Type B pancreatic cell (in vitro differentiated cells): ENCODE data around the gene WDFY4. TPM values are rescaled to one million over a fixed set of nuclear protein-coding genes. Genes with fewer than 3 reads are reported as not detected.

Experiments
- DNase-seq: peaks from one replicate; pipeline ENCODE4 v3.0.0; 2021; ENCODE audit warnings: mixed read lengths; ENCODE audit not compliant: unreplicated experiment; ENCODE audit errors: extremely low spot score
- H3K27ac Mint-ChIP-seq: 2 replicates; pipeline ENCODE4 v1.8.0; 2021; ENCODE audit warnings: mild to moderate bottlenecking, mixed read lengths
- H3K27me3 Mint-ChIP-seq: 2 replicates; pipeline ENCODE4 v1.8.0; 2021; ENCODE audit warnings: mixed read lengths
- H3K36me3 Mint-ChIP-seq: 2 replicates; pipeline ENCODE4 v1.8.0; 2021; ENCODE audit warnings: mixed read lengths
- H3K4me1 Mint-ChIP-seq: one replicate; pipeline ENCODE4 v1.8.0; 2021; ENCODE audit warnings: mixed read lengths; ENCODE audit not compliant: unreplicated experiment
- H3K4me3 Mint-ChIP-seq: 2 replicates; pipeline ENCODE4 v1.8.0; 2021; ENCODE audit warnings: mild to moderate bottlenecking, mixed read lengths
- H3K9me3 Mint-ChIP-seq: 2 replicates; pipeline ENCODE4 v1.8.0; 2021; ENCODE audit warnings: mixed read lengths
- CTCF ChIP-seq: fragments of 200-600 bp; sonication (generic); conservative IDR thresholded peaks from 2 replicates; pipeline ENCODE4 v1.5.0; 2021; ENCODE audit warnings: antibody characterized with exemption, mild to moderate bottlenecking
- total RNA-seq: library from RNA; stranded (reverse); gene quantifications from 2 replicates; pipeline ENCODE4 v1.2.1, GENCODE V29; 2021; ENCODE audit warnings: low replicate concordance

WDFY4 gene
- total RNA-seq, 1 donor from 2014 or later = 0.05 TPM

GRCh38 chr10:48736596-48736995 lies 51.9 kb downstream of the WDFY4 start:
- Mint-ChIP-seq H3K4me3 (no peak overlapping the region), H3K4me1 (peaks cover 2% of the 10 kb centered on the region), H3K9me3 (no peaks in the 10 kb centered on the region), H3K27me3 (peaks cover 5% of the 10 kb centered on the region), H3K27ac (no peak overlapping the region), H3K36me3 (no peaks in the 10 kb centered on the region)
- DNase-seq = no peak
- no peak for TF ChIP-seq CTCF

- H3K4me3 Mint-ChIP-seq = no peak overlapping the region
- no peak for DNase-seq
- no peaks in the 10 kb centered on the region for H3K36me3 Mint-ChIP-seq
- H3K9me3 Mint-ChIP-seq = no peaks in the 10 kb centered on the region
- no peak overlapping the region for H3K27ac Mint-ChIP-seq
- peaks cover 7% of the 10 kb centered on the region for H3K27me3 Mint-ChIP-seq
- H3K4me1 Mint-ChIP-seq = peaks cover 3% of the 10 kb centered on the region
- no peak for TF ChIP-seq CTCF
Measured at GRCh38 chr10:48737886-48738285, 53.2 kb downstream of the WDFY4 start.

- Mint-ChIP-seq H3K4me1 (peaks cover 3% of the 10 kb centered on the region), H3K36me3 (no peaks in the 10 kb centered on the region), H3K9me3 (no peaks in the 10 kb centered on the region), H3K4me3 (no peak overlapping the region), H3K27me3 (peaks cover 6% of the 10 kb centered on the region), H3K27ac (no peak overlapping the region)
- DNase-seq = no peak
- no peak for TF ChIP-seq CTCF
Measured at GRCh38 chr10:48739170-48739569, 54.5 kb downstream of the WDFY4 start.

- H3K36me3 Mint-ChIP-seq = no peaks in the 10 kb centered on the region
- peaks cover 6% of the 10 kb centered on the region for H3K27me3 Mint-ChIP-seq
- no peak for TF ChIP-seq CTCF
- peaks cover 3% of the 10 kb centered on the region for H3K4me1 Mint-ChIP-seq
- H3K9me3 Mint-ChIP-seq = no peaks in the 10 kb centered on the region
- no peak overlapping the region for H3K27ac Mint-ChIP-seq
- no peak overlapping the region for H3K4me3 Mint-ChIP-seq
- no peak for DNase-seq
Measured at GRCh38 chr10:48740015-48740707, 55.5 kb downstream of the WDFY4 start.

GRCh38 chr10:48740988-48741387 lies 56.3 kb downstream of the WDFY4 start:
- no peak overlapping the region for H3K27ac Mint-ChIP-seq
- H3K36me3 Mint-ChIP-seq = no peaks in the 10 kb centered on the region
- DNase-seq = no peak
- H3K27me3 Mint-ChIP-seq = peaks cover 6% of the 10 kb centered on the region
- no peak overlapping the region for H3K4me3 Mint-ChIP-seq
- TF ChIP-seq CTCF = no peak
- no peaks in the 10 kb centered on the region for H3K9me3 Mint-ChIP-seq
- peaks cover 3% of the 10 kb centered on the region for H3K4me1 Mint-ChIP-seq
